Measurements from ENCODE around the gene PHF19. TPM values are rescaled to one million over a fixed set of nuclear protein-coding genes. Genes with fewer than 3 reads are reported as not detected.
A peak's percentile ranks its signal among the peaks of the same experiment; 100 is the strongest.

PHF19 gene
- total RNA-seq, 1 donor from 2014 or later: 19.0 TPM

GRCh38 chr9:120885958-120886357 is 9.0 kb upstream of the PHF19 start:
- TF ChIP-seq, protein P1, sequence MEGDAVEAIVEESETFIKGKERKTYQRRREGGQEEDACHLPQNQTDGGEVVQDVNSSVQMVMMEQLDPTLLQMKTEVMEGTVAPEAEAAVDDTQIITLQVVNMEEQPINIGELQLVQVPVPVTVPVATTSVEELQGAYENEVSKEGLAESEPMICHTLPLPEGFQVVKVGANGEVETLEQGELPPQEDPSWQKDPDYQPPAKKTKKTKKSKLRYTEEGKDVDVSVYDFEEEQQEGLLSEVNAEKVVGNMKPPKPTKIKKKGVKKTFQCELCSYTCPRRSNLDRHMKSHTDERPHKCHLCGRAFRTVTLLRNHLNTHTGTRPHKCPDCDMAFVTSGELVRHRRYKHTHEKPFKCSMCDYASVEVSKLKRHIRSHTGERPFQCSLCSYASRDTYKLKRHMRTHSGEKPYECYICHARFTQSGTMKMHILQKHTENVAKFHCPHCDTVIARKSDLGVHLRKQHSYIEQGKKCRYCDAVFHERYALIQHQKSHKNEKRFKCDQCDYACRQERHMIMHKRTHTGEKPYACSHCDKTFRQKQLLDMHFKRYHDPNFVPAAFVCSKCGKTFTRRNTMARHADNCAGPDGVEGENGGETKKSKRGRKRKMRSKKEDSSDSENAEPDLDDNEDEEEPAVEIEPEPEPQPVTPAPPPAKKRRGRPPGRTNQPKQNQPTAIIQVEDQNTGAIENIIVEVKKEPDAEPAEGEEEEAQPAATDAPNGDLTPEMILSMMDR (IDR thresholded peaks at IDR 0.05): no peak
- intact Hi-C loops (cut with DNase I): no loop called here
- no peaks in the 10 kb centered on the region for H3K9me3 ChIP-seq
- DNase-seq (no peak), ATAC-seq (peak; percentile 57)
- no peaks in the 10 kb centered on the region for H3K36me3 ChIP-seq
- peaks cover 14% of the 10 kb centered on the region for H3K4me1 ChIP-seq
- H3K4me3 ChIP-seq: no peak overlapping the region
- H3K27ac ChIP-seq: no peak overlapping the region
- H3K27me3 ChIP-seq: no peaks in the 10 kb centered on the region

- no peak for ATAC-seq
- H3K9me3 ChIP-seq: no peaks in the 10 kb centered on the region
- H3K27ac ChIP-seq: no peak overlapping the region
- no peak for DNase-seq
- no peaks in the 10 kb centered on the region for H3K27me3 ChIP-seq
- intact Hi-C loops (cut with DNase I): no loop called here
- peaks cover 11% of the 10 kb centered on the region for H3K4me1 ChIP-seq
- TF ChIP-seq, protein P1 (IDR thresholded peaks at IDR 0.05): no peak
- no peak overlapping the region for H3K4me3 ChIP-seq
- no peaks in the 10 kb centered on the region for H3K36me3 ChIP-seq
Observed at GRCh38 chr9:120885457-120885856, 8.5 kb upstream of the PHF19 start.

DNA sequence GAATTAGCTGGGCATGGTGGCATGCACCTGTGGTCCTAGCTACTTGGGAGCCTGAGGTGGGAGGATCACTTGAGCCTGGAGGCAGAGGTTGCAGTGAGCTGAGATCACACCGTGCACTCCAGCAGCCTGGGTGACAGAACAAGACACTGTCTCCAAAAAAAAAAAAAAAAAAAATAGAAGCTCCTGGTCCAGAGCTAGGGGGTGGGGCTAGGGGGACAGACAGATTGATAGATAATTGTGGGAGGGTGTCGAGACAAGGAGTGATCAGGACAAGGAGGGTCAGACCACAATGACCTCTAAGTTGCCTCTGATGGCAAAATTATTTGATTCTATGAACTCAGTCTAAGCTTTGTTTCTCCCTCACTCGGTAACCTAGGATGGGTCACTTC is 6.6 kb upstream of the PHF19 start:
- no peak for ATAC-seq
- no peak overlapping the region for H3K4me3 ChIP-seq
- intact Hi-C loops (cut with DNase I): no loop called here
- H3K27ac ChIP-seq: no peak overlapping the region
- TF ChIP-seq, protein P1 (IDR thresholded peaks at IDR 0.05): no peak
- no peak for DNase-seq
- peaks cover 11% of the 10 kb centered on the region for H3K4me1 ChIP-seq
- no peaks in the 10 kb centered on the region for H3K27me3 ChIP-seq
- no peaks in the 10 kb centered on the region for H3K36me3 ChIP-seq
- H3K9me3 ChIP-seq: no peaks in the 10 kb centered on the region

GRCh38 chr9:120882935-120883607 is 6.1 kb upstream of the PHF19 start:
- ATAC-seq: no peak
- TF ChIP-seq, protein P1 (IDR thresholded peaks at IDR 0.05): no peak

GRCh38 chr9:120879446-120879845 is 2.5 kb upstream of the PHF19 start:
- no peaks in the 10 kb centered on the region for H3K9me3 ChIP-seq
- TF ChIP-seq, protein P1 (IDR thresholded peaks at IDR 0.05): no peak
- no peaks in the 10 kb centered on the region for H3K36me3 ChIP-seq
- H3K27ac ChIP-seq: no peak overlapping the region
- no peak for ATAC-seq
- intact Hi-C loops (cut with DNase I): loop anchor here (10.0 kb wide), 1 partner anchor 55 kb away; no protein-coding TSS in a partner anchor
- H3K4me1 ChIP-seq: no peaks in the 10 kb centered on the region
- no peak overlapping the region for H3K4me3 ChIP-seq
- no peak for DNase-seq
- H3K27me3 ChIP-seq: no peaks in the 10 kb centered on the region

More at GRCh38 chr9:120882935-120883607, 6.1 kb upstream of the PHF19 start:
- Histone ChIP-seq H3K36me3 (no peaks in the 10 kb centered on the region), H3K9me3 (no peaks in the 10 kb centered on the region), H3K27ac (no peak overlapping the region), H3K4me3 (no peak overlapping the region), H3K4me1 (peaks cover 11% of the 10 kb centered on the region), H3K27me3 (no peaks in the 10 kb centered on the region)
- intact Hi-C loops (cut with DNase I): no loop called here
- no peak for DNase-seq
